PFSK-1 (cell line): ENCODE measurements around the gene STEAP1B.

Experiments used
- FOXP2 ChIP-seq: optimal IDR thresholded peaks from 2 replicates; pipeline ENCODE3; 2011; ENCODE audit warnings: borderline replicate concordance, control low read depth, inconsistent platforms; ENCODE audit not compliant: insufficient read depth; ENCODE audit errors: extremely low read length, extremely low read depth
- POLR2AphosphoS5 ChIP-seq: IDR thresholded peaks from 2 replicates; pipeline ENCODE4 v1.6.1; 2012; ENCODE audit warnings: low read depth, mild to moderate bottlenecking, control low read depth, low read length, moderate library complexity
- REST ChIP-seq, 2 experiments: IDR thresholded peaks; 2 replicates each; pipeline versions ENCODE4 v1.6.1 to v1.8.0; 2011 to 2012; ENCODE audit warnings: low read depth in 2 of 2, low read length in 2 of 2, control low read depth in 1 of 2, inconsistent platforms in 1 of 2, mild to moderate bottlenecking in 1 of 2, moderate library complexity in 1 of 2; ENCODE audit not compliant: insufficient read depth in 1 of 2
- SIN3A ChIP-seq: IDR thresholded peaks from 2 replicates; pipeline ENCODE4 v1.6.1; 2012; ENCODE audit warnings: mild to moderate bottlenecking, low read length, moderate library complexity, borderline replicate concordance; ENCODE audit not compliant: insufficient read depth
- TAF1 ChIP-seq: IDR thresholded peaks from 2 replicates; pipeline ENCODE4 v1.6.1; 2012; ENCODE audit warnings: low read length, control low read depth, borderline replicate concordance; ENCODE audit not compliant: insufficient read depth

The STEAP1B gene

DNA sequence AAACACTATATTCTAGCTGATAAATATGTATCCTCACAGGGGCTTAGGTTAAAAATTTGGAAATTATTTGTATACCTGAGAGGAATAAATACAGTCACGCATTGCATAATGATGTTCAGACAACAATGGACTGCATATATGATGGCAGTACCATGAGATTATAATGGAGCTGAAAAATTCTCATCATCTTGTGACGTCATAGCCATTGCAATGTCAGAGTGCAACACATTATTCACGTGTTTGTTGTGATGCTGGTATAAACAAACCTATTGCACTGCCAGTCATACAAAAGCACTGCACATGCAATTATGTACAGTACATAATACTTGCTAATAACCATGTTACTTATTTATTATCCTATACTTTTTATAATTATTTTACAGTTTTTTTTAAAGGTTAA lies 31.4 kb downstream of the STEAP1B start:
- TF ChIP-seq SIN3A (no peak), FOXP2 (no peak), TAF1 (no peak), POLR2AphosphoS5 (no peak), REST (IDR thresholded peaks at IDR 0.05; ENCODE audit: insufficient read depth in 1 of 2, low read depth in 2 of 2, low read length in 2 of 2) (no peak)

DNA sequence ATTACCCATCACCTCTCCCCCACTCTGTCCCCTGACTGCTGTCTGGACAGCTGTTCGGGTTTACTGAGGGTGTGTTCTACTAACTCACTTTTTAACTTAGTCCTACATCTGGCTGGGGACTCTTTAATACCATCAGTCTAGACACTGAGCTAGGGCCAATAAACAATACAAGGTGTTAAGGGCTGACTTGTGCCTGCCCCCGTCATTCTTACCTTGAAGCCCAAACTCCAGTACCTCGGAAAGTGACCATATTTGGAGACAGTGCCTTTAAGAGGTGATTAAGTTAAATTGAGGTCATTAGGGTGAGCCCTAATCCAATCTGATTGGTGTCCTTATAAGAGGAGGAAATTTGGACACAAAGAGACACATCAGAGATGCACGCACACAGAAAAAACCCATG lies 35.7 kb downstream of the STEAP1B start:
- TF ChIP-seq FOXP2 (no peak), REST (IDR thresholded peaks at IDR 0.05; ENCODE audit: insufficient read depth in 1 of 2, low read depth in 2 of 2, low read length in 2 of 2) (no peak), TAF1 (no peak), POLR2AphosphoS5 (no peak), SIN3A (no peak)

DNA sequence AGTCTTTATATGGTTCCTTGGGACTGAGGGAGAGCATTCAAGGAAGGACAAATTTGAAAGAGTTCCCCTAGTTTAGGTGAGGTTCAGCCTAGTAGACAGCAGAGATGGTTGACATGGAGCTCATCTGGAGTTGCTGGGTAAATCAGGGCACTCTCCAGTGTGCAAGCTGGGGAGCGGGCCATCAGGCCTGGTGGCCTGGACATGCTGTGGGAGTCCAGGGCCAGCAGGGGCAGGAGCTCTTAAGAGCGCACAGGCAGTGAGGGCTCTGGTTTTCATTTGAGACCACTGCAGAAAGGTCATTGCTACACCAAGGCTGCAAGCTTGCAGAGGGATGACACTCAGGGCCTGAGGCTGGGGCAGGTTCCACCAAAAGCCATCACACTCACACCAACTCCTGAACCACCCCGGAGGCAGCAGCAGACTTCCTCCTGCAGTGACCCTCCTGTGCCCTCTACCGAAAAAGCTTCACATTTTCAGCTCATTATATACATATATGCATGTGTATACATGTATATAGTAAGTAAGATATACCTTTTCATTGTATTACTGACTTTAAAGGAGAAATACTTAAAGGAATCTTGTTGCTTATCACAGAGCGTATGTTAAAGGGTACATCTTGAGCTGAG lies 39.5 kb downstream of the STEAP1B start:
- no peak for TF ChIP-seq SIN3A
- TF ChIP-seq POLR2AphosphoS5: no peak
- TF ChIP-seq TAF1: no peak
- TF ChIP-seq FOXP2: no peak
- no peak for TF ChIP-seq REST (IDR thresholded peaks at IDR 0.05; ENCODE audit: insufficient read depth in 1 of 2, low read depth in 2 of 2, low read length in 2 of 2)

DNA sequence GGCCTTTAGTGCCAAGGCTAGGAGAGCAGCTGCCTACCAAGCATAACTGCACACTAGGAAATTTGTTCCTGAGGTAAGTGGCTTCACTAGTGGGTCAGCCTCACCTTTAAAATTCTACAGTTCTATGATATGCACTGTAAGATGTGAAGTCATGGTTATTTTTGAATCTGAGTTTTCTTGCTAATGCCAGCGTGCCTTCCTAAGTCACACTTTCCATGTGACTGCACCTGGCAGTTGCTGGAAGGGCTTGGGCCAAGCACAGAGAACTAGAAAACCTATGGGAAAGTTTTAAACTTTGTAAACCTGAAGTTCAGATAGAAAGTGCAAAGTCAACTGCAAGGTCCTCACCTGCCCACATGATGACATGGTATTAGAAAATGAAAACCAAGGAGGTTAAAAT lies 42.5 kb downstream of the STEAP1B start:
- no peak for TF ChIP-seq POLR2AphosphoS5
- no peak for TF ChIP-seq TAF1
- TF ChIP-seq REST (IDR thresholded peaks at IDR 0.05; ENCODE audit: insufficient read depth in 1 of 2, low read depth in 2 of 2, low read length in 2 of 2): no peak
- TF ChIP-seq SIN3A: no peak

- no peak for TF ChIP-seq REST (IDR thresholded peaks at IDR 0.05; ENCODE audit: insufficient read depth in 1 of 2, low read depth in 2 of 2, low read length in 2 of 2)
- TF ChIP-seq POLR2AphosphoS5: no peak
Observed at GRCh38 chr7:22454446-22454845, 45.5 kb downstream of the STEAP1B start.
